HG03342 (cell line): ENCODE data around the gene TP53TG3.
"Not testable (repeated sequence)": the region's sequence is repeated elsewhere in the genome, so short reads cannot be mapped to it uniquely, and the experiment has no call there.

Experiments used
- ATAC-seq: cut with Tn5 transposase; IDR thresholded peaks from one replicate; pipeline ENCODE4 v1.9.1; 2021; ENCODE audit warnings: mild to moderate bottlenecking, moderate library complexity; ENCODE audit not compliant: unreplicated experiment

TP53TG3 gene, protein sequence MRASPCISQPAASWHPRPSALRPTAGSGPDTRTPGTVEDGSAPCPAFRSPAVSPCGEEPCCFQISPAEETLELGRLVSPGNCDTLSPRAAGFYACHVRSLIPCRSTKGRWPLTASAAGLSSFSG

DNA sequence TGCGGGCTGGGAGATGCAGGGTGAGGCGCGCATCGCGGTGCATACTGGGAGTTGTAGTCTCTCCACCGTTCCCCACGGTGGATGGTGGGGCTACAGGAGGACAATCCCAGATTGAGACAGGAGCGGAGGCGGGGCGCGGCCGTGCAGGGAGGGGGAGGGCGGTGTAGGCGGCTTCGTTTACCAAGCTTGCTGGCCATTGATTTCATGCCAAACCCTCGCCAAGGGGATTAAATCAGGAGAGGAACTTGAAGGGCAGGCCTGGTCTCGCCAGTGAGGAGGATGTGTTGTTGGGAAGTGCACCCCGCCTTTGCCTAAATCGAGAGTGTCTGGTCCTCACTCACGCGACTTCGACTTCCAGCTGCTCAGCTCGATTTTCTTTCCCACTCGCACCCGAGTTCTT lies at the start of gene TP53TG3:
Gene TP53TG3 (minus strand): TSS at position 101 of the 400 bp plus-strand sequence. CDS start 68 bp downstream, at position 33.
- ATAC-seq: not testable (repeated sequence)

- ATAC-seq: not testable (repeated sequence)
These were observed 25.1 kb downstream of the TP53TG3 start for GRCh38 chr16:32650876-32651275.

DNA sequence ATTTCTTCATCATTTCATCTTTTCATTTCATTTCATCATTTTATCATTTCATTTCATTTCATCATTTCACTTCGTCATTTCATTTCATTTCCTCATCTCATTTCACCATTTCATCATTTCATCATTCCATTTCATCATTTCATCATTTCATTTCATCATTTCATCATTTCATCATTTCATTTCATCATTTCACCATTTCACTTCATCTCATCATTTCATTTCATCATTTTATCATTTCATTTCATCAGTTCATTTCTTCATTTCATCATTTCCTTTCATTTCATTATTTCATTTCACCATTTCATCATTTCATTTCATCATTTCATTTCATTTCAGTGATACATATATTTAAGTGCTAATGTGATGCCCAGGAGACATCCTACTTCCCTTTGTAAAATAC lies 28.4 kb downstream of the TP53TG3 start:
- ATAC-seq: not testable (repeated sequence)

DNA sequence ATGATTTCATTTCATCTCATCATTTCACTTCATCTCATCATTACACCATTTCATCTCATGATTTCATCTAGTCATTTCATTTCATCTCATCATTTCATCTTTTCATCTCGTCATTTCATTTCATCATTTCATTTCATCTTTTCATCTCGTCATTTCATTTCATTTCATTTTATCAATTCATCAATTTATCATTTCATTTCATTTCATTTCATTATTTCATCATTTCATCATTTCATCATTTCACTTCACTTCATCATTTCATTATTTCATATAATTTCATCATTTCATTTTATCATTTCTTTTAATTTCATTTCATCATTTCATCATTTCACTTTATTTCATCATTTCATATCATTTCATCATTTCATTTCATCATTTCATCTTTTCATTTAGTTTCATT lies 29.2 kb downstream of the TP53TG3 start:
- not testable (repeated sequence) for ATAC-seq

- ATAC-seq: not testable (repeated sequence)
These were observed 29.8 kb downstream of the TP53TG3 start for GRCh38 chr16:32646177-32646576.

DNA sequence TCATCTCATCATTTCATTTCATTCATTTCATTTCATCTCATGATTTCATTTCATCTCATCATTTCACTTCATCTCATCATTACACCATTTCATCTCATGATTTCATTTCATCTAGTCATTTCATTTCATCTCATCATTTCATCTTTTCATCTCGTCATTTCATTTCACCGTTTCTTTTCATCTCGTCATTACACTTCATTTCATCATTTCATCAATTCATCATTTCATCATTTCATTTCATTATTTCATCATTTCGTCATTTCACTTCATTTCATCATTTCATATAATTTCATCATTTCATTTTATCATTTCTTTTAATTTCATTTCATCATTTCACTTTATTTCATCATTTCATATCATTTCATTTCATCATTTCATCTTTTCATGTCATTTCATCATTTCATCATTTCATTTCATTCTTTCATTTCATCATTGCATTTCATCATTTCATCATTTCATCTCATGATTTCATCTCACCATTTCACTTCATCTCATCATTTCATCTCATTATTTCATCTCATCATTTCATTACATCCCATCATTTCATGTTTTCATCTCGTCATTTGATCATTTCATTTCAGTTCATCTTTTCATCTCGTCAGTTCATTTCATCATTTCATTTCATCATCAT lies 30.6 kb downstream of the TP53TG3 start:
- not testable (repeated sequence) for ATAC-seq

GRCh38 chr16:32644715-32645114 lies 31.2 kb downstream of the TP53TG3 start:
- ATAC-seq: not testable (repeated sequence)

DNA sequence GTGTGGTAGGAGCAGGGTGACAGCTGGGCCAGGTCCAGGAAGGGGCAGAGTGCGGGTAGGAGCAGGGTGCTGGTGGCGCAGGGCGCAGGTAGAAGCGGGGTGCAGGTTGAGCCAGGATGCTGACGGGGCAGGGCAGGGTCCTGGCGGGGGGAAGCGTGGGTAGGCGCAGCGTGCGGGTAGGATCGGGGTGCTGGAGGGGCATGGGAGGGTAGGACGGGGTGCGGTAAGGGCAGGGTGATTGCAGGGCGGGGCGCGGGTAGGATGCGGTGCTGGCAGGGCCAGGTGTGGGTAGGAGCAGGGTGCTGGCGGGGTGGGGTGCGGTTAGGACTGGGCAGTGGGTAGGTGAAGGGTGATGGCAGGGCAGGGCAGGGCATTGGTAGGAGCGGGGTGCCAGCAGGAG lies 38.4 kb downstream of the TP53TG3 start:
- not testable (repeated sequence) for ATAC-seq

DNA sequence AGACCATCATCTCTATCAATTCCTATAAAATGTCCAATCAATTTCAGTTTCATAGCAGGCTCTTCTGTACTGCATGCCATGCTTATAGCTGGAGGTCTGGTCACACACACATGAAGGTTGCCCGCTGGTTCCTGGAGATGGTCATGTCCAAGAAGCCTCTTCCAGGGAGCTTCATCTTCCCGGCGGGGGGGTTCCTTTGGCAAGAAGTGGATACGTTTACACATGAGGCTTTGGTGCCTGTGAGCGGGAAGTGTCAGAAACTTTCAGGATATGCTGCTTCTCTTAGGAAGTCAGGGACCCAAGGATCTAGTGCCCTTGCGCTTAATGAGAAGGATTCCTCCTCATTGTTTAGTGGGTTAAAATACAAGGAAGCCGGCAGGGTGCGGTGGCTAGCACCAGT lies 43.9 kb downstream of the TP53TG3 start:
- ATAC-seq: not testable (repeated sequence)
